IMR-90 (cell line): ENCODE results near the gene TLR6. TPM values are rescaled to one million over a fixed set of nuclear protein-coding genes. Genes with fewer than 3 reads are reported as not detected.
A peak's percentile ranks its signal among the peaks of the same experiment; 100 is the strongest.

ENCODE experiments used
- ATAC-seq: fragments of 200-7000 bp; cut with Tn5 transposase; 2 replicates; pipeline ENCODE4 v1.9.1; 2020; ENCODE audit warnings: low read depth, mild to moderate bottlenecking, moderate library complexity
- BruUV-seq: library from RNA; stranded (reverse); fragments of 400-500 nt; replicated peaks from 2 replicates; lab custom pipeline; 2021; lab: Mats Ljungman, UMichigan
- CTCF ChIA-PET: fragments of 300-600 bp; formaldehyde crosslinking; extraction: SDS; loops from one replicate; lab custom pipeline; 2021; ENCODE audit warnings: antibody characterized with exemption; lab: Yijun Ruan, JAX
- POLR2A ChIA-PET: fragments of 300-600 bp; sonication (Branson Sonifier 250); formaldehyde crosslinking; loops from one replicate; lab custom pipeline; 2022; ENCODE audit warnings: antibody characterized with exemption; ENCODE audit not compliant: unreplicated experiment; lab: Charles Lee
- DNase-seq: peaks from one replicate; pipeline ENCODE4 v3.0.0; 2013
- H2AFZ ChIP-seq: replicated peaks from 2 replicates; pipeline ENCODE3; 2013; ENCODE audit warnings: low read length, mild to moderate bottlenecking; ENCODE audit not compliant: poor library complexity
- H2AK5ac ChIP-seq: 2 replicates; pipeline ENCODE4 v1.6.1; 2013; ENCODE audit warnings: low read depth, low read length, inconsistent platforms
- H2AK9ac ChIP-seq: replicated peaks from 2 replicates; pipeline ENCODE3; 2013; ENCODE audit warnings: mild to moderate bottlenecking, low read depth, low read length, moderate library complexity; ENCODE audit not compliant: poor library complexity
- H2BK120ac ChIP-seq: 2 replicates; pipeline ENCODE4 v1.6.1; 2013; ENCODE audit warnings: low read depth, low read length, inconsistent platforms
- H2BK15ac ChIP-seq: 3 replicates; pipeline ENCODE4 v1.6.1; 2013; ENCODE audit warnings: low read depth, low read length, inconsistent platforms
- H2BK20ac ChIP-seq: 2 replicates; pipeline ENCODE4 v1.6.1; 2013; ENCODE audit warnings: low read depth, mild to moderate bottlenecking, inconsistent platforms, low read length, moderate library complexity
- H2BK5ac ChIP-seq: 2 replicates; pipeline ENCODE4 v1.6.1; 2013; ENCODE audit warnings: mild to moderate bottlenecking, low read depth, low read length, inconsistent platforms; ENCODE audit not compliant: poor library complexity, severe bottlenecking
- H3K14ac ChIP-seq: replicated peaks from 2 replicates; pipeline ENCODE4 v1.6.1; 2013; ENCODE audit warnings: low read depth, low read length, inconsistent platforms
- H3K18ac ChIP-seq: 2 replicates; pipeline ENCODE4 v1.6.1; 2013; ENCODE audit warnings: low read depth, low read length, control low read depth
- H3K23ac ChIP-seq: 2 replicates; pipeline ENCODE4 v1.6.1; 2013; ENCODE audit warnings: low read depth, low read length, inconsistent platforms
- H3K27ac ChIP-seq: 2 replicates; pipeline ENCODE4 v1.5.1; 2013; ENCODE audit warnings: mild to moderate bottlenecking, control low read depth, low read length; ENCODE audit not compliant: insufficient read depth
- H3K27me3 ChIP-seq: 2 replicates; pipeline ENCODE4 v1.6.1; 2013; ENCODE audit warnings: low read length; ENCODE audit not compliant: control insufficient read depth, insufficient read depth
- H3K36me3 ChIP-seq: 2 replicates; pipeline ENCODE4 v1.6.1; 2013; ENCODE audit warnings: low read length, mixed read lengths; ENCODE audit not compliant: control insufficient read depth, insufficient read depth
- H3K4ac ChIP-seq: 2 replicates; pipeline ENCODE4 v1.6.1; 2013; ENCODE audit warnings: low read depth, low read length, inconsistent platforms
- H3K4me1 ChIP-seq: 2 replicates; pipeline ENCODE4 v1.6.1; 2013; ENCODE audit warnings: low read length, mixed read lengths; ENCODE audit not compliant: control insufficient read depth, insufficient read depth
- H3K4me2 ChIP-seq: 2 replicates; pipeline ENCODE4 v1.6.1; 2013; ENCODE audit warnings: low read depth, mild to moderate bottlenecking, control low read depth, low read length, moderate library complexity
- H3K4me3 ChIP-seq: 2 replicates; pipeline ENCODE4 v1.5.1; 2013; ENCODE audit warnings: low read depth, mild to moderate bottlenecking, control low read depth, low read length, moderate library complexity; ENCODE audit not compliant: insufficient read depth
- H3K56ac ChIP-seq: 2 replicates; pipeline ENCODE4 v1.6.1; 2013; ENCODE audit warnings: low read length, inconsistent platforms; ENCODE audit not compliant: insufficient read depth; ENCODE audit errors: extremely low read depth
- H3K79me1 ChIP-seq, 2 experiments: 2 replicates each; pipeline ENCODE4 v1.6.1; 2013; ENCODE audit warnings: low read length in 2 of 2, inconsistent platforms in 1 of 2, low read depth in 1 of 2
- H3K9ac ChIP-seq: 2 replicates; pipeline ENCODE4 v1.6.1; 2013; ENCODE audit warnings: low read depth, low read length, control low read depth
- H3K9me1 ChIP-seq: 2 replicates; pipeline ENCODE4 v1.6.1; 2013; ENCODE audit warnings: low read length, inconsistent platforms; ENCODE audit not compliant: insufficient read depth
- H3K9me3 ChIP-seq: 2 replicates; pipeline ENCODE4 v1.6.1; 2013; ENCODE audit warnings: low read length; ENCODE audit not compliant: control insufficient read depth, insufficient read depth
- H4K20me1 ChIP-seq: 2 replicates; pipeline ENCODE4 v1.6.1; 2013; ENCODE audit warnings: low read length, inconsistent platforms; ENCODE audit not compliant: insufficient read depth
- H4K5ac ChIP-seq: 2 replicates; pipeline ENCODE4 v1.6.1; 2013; ENCODE audit warnings: mild to moderate bottlenecking, low read depth, low read length, control low read depth
- H4K8ac ChIP-seq, 2 experiments: 2 replicates each; pipeline ENCODE4 v1.6.1; 2013; ENCODE audit warnings: low read depth in 2 of 2, low read length in 2 of 2, control low read depth in 1 of 2, inconsistent platforms in 1 of 2
- H4K91ac ChIP-seq: 2 replicates; pipeline ENCODE4 v1.6.1; 2013; ENCODE audit warnings: low read depth, low read length, inconsistent platforms; ENCODE audit not compliant: insufficient read depth
- MAFK ChIP-seq: IDR thresholded peaks from 2 replicates; pipeline ENCODE4 v1.6.1; 2012; ENCODE audit warnings: low read depth, low read length, improper control_type of control experiment
- MXI1 ChIP-seq: IDR thresholded peaks from 2 replicates; pipeline ENCODE4 v1.6.1; 2012; ENCODE audit warnings: low read depth, mild to moderate bottlenecking, low read length, moderate library complexity, borderline replicate concordance
- RAD21 ChIP-seq: IDR thresholded peaks from 2 replicates; pipeline ENCODE4 v1.6.1; 2012; ENCODE audit warnings: low read length, improper control_type of control experiment
- RFX5 ChIP-seq: IDR thresholded peaks from 2 replicates; pipeline ENCODE4 v1.8.0; 2012; ENCODE audit warnings: low read depth, mild to moderate bottlenecking, low read length, moderate library complexity
- WGBS, 2 experiments: methylation state at CpG; one replicate each; pipeline versions ENCODE4 v1.1.5 to v1.1.7; 2013; ENCODE audit warnings: missing lambda C conversion rate in 2 of 2; ENCODE audit not compliant: insufficient read length in 1 of 2; ENCODE audit errors: extremely low coverage in 2 of 2; 5-methylcytosine and 5-hydroxymethylcytosine counted together
- dilution Hi-C: fragments of 300-500 bp; cut with HindIII; formaldehyde crosslinking; loops from one replicate; pipeline ENCODE4 v1.14.3; 2018; ENCODE audit warnings: low sequenced_read_pairs; ENCODE audit not compliant: unreplicated experiment
- in situ Hi-C: fragments of 300-500 bp; cut with MboI; formaldehyde crosslinking; loops from 3 replicates; pipeline ENCODE4 v1.14.3; 2019; ENCODE audit warnings: low sequenced_read_pairs, inconsistent platforms, mixed read lengths
- intact Hi-C: fragments of 100-400 bp; cut with micrococcal nuclease; formaldehyde crosslinking; loops from 2 replicates; pipeline ENCODE4 v1.10.0; 2022
- polyA plus RNA-seq, 3 experiments: library from polyadenylated mRNA; depleted of rRNA; stranded (reverse); fragments of >200 nt; gene quantifications; 2 replicates each; pipeline ENCODE4 v1.2.3, GENCODE V29; 2012; ENCODE audit warnings: low replicate concordance in 1 of 3
- total RNA-seq: library from RNA; depleted of rRNA; stranded (reverse); fragments of >200 nt; gene quantifications from 2 replicates; pipeline ENCODE4 v1.2.3, GENCODE V29; 2012

The TLR6 gene
- total and polyA plus RNA-seq, 2 of the 4 experiments (the other 2 are of a cell fraction) = 1.4 to 3.9 TPM

DNA sequence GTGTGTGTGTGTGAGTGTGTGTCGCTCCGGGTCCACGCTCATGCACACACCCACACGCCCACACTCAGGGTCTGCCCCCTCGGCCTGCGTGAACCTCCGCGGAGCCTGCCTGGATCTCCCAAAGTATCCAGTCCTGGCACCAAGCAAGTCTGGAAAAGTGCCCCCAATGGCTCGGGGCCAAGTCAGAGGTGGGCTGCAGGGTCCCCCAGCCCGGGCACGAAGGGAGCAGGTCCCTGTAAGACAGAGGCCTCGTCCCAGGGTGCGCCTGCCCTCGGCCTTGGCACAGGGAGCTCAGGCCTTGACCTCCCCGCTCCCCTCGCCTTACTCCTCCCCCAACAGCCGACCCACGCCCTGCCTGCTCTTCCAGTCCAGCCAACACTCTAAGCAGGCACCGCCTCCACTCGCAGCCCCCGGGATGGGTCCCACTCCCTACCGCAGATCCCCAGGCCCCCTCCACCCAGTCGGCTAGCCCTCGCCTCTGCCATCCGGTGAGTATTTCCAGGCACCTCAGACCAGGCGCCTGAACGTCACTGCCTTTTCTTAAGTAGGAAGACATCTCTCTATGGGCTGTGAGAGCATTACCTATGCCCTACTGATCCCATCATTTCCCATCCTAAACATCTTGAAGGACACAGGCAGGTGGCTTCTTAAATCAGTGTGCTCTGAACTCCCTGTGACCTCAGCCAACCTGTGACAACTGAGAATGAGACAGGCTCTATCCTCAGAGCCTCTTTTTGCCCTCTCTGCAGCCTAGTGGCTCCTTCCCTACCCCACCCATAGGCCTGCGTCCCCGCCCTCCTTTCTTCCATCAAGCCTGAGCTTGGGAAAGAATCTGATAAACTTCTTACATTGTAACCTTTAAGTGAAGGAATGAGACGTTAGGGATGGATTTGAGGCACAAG is 11.7 kb upstream of the TLR6 start:
- no peak for TF ChIP-seq RAD21
- TF ChIP-seq MAFK = no peak
- TF ChIP-seq MXI1 = peak; percentile 41; the same call in 1 of the 2 replicates
- no peak for TF ChIP-seq RFX5
- Histone ChIP-seq H3K14ac (peak overlapping the region; percentile 91), H3K18ac (peak overlapping the region; percentile 70), H4K91ac (peak overlapping the region; percentile 100), H4K8ac (peak overlapping the region; percentile 89 to 92), H4K20me1 (peaks cover 35% of the 10 kb centered on the region), H3K9me3 (no peaks in the 10 kb centered on the region), H3K4ac (peak overlapping the region; percentile 94), H3K9ac (peak overlapping the region; percentile 99), H3K4me3 (peak overlapping the region; percentile 92), H3K27me3 (no peaks in the 10 kb centered on the region), H3K27ac (peak overlapping the region; percentile 98), H3K9me1 (peaks cover 8% of the 10 kb centered on the region), H3K4me1 (peaks cover 23% of the 10 kb centered on the region), H2AK9ac (peak overlapping the region; percentile 96), H3K36me3 (peaks cover 14% of the 10 kb centered on the region), H2BK20ac (peak overlapping the region; percentile 20; the same call in 1 of the 2 replicates), H3K4me2 (peak overlapping the region; percentile 91), H4K5ac (peak overlapping the region; percentile 85), H2AK5ac (peak overlapping the region; percentile 100), H3K79me1 (peaks cover 15 to 49% of the 10 kb centered on the region in 2 experiments), H2BK120ac (peak overlapping the region; percentile 38), H2BK15ac (peak overlapping the region; percentile 10; the same call in 1 of the 3 replicates), H2BK5ac (peak overlapping the region; percentile 99), H3K23ac (peak overlapping the region; percentile 83), H3K56ac (peak overlapping the region; percentile 97), H2AFZ (peak overlapping the region; percentile 88)
- ChIA-PET CTCF (no interaction called here), POLR2A (interaction anchor here (0.5 to 0.6 kb wide), 5 partner anchors 67 to 749 kb away, joined by 3 to 7 read pairs (median 3); no protein-coding TSS in a partner anchor)
- intact Hi-C loops (no loop called here), dilution Hi-C loops (no loop called here), in situ Hi-C loops (no loop called here)
- ATAC-seq (peak; percentile 25), DNase-seq (peak; percentile 60)
- 0% methylated on average over 4 of the region's 30 CpGs; no CpG with 5 or more reads in 1 of the 2 experiments for WGBS, 2 experiments
- TSS peak; percentile 31 for BruUV-seq
